Suppressor macrophage (primary cell): ENCODE data around the gene SUSD2.

Experiments used
- DNase-seq, 4 experiments: peaks; one replicate each; pipeline ENCODE4 v3.0.0-alpha.2; 2020 to 2022

Gene SUSD2

DNA sequence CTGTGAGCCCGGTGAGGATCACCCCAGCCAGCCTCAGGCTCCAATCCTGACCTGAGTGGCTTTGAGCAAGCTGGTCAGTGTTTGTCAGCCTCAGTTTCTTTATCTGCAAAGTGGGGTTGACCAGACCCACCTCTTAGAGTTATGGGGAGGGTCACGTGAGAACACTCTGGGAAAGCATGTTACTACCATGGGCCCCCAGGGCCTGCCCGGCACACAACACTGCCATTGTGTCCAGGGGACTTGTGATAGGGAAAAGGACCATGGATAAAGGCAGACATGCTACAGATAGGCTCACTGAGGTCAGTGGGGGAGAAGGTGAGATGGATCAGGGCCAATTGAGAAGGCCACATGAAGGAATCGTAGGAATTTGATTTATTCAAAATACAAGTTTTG, 32.1 kb upstream of the SUSD2 start:
- DNase-seq = no peak

DNA sequence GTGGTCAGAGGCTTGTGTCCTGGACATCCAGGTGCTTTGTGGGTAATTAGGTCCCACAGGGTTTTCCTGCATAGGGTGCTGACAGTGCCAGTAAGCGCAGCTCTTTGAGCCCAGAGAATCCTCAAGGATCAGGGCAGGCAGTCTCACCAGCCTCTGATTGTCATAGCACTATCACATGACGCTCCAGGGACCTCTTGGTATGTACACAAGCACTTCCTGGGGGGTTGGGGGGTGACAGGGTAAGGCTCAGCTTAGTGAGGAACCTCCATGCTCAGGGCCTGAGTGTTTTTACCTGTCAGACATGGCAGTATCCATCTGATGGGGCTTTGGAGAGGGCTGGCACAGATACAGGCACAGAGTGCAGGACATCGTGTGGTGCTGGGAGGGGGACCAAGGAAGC, 27.9 kb upstream of the SUSD2 start:
- DNase-seq = peak in 3 of 4 experiments; percentile 37 to 47 (median 38)

DNA sequence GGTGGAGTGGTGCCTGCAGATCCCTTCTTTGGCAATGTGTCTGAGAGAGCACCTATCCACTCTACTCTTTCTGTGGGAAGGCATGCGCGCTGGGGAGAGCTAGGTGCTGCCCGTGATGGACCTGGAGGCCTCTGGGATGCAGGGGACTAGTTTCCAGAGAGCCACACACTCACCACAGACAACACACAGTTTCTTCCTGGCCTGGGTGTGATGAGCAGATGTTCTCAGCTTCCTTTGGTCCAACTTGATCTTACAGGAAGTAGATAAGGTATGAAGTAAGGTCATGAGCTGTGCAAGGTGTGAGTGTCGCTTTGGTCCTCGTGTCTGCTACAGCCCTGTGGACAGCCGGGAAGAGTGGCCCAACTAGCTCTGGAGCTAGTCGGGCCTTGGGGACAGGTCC, 27.3 kb upstream of the SUSD2 start:
- DNase-seq = no peak

DNA sequence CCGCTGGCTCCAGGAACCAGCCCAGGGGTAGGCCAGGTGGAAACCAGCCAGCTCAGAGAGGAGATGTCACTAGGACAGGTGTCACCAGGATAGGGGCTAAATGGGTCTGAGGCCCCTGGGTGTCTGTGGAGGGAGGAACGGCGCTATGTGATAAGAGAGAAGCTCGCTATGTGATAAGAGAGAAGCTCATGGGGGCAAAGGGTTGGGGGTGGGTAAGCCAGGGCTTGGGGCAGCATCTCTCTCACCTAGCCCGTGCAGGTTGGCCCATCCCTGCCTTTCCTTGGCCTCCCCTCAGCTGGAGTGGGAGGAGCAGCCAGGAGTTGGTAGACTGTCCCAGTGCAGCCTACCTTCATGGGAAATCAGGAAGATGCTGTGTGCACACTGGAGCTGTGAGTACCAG, 26.5 kb upstream of the SUSD2 start:
- no peak for DNase-seq

DNA sequence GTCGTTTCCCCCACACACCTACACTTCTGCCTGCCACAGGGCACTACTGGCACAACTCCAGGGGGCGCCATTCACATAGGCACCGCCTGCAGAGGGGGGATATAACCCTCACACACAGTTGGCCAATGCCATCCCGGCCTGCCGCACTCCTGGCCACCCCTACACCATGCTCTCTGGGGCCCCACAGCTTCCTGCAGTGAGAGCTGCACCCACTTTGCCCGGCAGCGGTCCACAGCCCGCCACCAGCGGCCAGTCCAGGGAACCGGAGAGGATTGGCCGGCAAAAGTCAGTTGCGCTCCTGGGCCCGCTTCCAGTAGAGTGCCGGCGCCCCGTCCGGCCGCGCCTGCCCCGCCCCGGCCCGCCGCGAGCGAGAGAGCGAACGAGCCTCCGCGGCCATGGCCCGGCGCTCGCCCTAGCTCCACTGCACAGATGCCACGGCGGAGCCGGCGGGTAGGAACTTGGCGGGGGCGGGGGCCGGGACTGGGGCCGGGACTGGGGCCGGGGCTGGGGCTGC, 25.6 kb upstream of the SUSD2 start:
- DNase-seq = peak; percentile 54 to 87 (median 76)

DNA sequence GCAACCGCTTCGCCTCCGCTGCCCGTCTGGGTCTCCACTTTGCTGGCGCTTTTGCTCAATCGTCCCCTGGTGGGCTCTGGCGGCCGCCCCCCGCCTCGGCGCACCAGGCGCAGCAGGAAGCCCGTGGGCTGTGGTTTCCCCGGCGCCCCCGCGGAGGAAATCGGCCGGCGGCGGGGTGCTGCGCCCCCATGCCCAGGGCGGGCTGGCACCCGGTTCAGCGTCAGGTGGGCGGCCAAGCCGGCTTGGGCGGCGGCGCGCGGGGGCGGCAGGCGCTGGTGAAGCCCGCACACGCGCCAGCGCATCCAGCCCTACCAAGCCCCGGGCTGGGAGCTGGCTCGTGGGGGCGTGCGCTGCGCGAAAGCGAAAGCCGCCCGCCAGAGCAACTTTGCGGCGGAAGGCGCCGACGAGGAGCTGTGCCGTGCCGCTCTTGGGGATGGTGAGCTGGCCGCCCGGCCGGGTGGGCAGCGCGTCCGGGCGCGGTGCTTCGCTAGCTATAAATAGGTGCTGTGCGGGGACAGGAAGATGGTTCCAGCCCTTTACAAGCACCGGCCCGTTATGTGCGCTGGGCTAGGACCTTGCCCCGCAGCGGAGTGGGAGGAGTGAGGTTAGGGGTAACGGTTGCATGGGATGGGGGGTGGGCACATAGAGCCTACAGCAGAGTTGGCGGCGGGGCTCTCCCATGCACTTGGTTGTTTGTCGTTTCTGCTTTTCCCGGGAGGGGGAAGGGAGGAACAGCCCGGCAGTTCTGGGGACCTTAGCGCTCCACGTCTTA, 25.0 kb upstream of the SUSD2 start:
- DNase-seq = peak; percentile 59 to 83 (median 72)

DNA sequence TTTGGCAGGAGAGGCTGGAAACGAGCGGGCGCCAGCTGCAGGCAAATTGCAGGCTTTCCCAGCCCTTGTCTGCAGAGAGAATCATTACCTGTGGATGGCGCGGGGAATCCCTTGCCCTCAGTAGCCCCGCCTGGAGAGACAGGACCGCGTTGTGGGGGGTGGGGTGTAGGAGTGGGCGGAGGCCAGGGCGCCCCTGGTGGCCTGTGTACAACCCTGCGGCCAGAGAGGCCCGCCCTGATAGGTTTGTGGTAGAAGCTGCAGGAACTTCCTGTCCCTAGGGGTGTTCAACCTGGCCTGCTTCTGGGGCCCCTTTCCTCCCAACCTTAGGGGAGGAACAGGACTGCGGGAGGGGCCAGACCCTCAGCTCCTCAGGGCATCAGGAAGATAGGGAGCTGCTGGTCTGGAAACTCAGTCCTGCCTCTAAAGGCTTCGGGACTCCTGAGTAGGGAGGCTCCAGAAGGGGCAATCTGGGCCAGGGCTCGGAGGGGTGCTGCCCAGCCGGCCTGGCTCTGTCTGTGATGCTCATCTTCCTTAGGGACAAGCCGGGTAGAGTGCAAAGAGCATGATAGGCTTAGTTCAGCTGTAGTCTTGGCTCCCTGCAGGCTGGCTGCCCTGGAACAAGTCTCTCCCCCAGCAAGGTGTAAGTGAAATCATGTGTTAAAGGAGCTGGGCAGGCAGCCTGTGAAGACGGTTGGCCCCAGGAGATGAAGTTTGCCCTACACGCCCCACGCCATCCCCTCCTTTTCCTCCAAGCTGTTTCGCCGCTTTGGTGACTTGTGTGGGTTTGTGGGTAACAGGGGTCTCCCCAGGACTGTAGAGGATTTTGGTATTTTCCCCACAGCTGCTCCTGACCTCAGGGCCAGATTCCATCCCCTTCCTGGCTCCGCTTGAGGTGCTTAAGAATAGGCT, 24.1 kb upstream of the SUSD2 start:
- DNase-seq = peak; percentile 78 to 89 (median 84)

DNA sequence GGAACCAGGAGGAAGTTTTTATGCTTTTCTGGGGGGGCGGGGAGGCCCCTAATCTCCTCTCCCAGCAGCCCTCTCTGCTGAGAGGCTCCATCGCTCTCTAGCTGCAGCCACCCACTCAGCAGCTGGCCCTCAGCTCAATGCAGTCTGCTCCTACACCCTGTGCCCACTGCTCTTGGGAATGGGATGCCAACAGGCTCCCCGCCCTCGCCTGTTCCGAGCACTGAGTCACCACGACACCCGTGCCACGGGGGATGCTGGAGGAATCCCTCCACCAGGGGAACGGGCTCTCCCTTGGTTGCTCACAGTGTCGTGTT, 23.5 kb upstream of the SUSD2 start:
- DNase-seq = peak in 3 of 4 experiments; percentile 31 to 42 (median 42)

DNA sequence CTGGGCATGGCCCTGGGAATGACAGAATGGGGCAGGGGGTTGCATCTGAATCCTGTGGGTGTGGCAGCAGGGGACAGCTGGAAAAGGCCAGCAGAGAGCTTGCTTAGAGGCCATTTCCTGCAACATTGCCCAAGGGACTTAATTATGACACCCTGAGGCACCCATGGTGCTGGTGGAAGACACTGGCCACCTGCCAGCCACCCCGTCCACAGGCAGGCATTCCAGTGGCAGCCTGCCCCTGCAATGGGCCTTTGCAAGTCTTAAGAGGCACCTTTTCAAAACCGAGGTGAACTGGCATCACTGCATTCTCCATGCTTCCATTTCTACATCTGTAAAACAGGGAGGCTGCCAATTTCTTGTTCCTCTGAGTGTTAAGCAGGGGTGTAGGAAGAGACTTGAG, 21.6 kb upstream of the SUSD2 start:
- no peak for DNase-seq

DNA sequence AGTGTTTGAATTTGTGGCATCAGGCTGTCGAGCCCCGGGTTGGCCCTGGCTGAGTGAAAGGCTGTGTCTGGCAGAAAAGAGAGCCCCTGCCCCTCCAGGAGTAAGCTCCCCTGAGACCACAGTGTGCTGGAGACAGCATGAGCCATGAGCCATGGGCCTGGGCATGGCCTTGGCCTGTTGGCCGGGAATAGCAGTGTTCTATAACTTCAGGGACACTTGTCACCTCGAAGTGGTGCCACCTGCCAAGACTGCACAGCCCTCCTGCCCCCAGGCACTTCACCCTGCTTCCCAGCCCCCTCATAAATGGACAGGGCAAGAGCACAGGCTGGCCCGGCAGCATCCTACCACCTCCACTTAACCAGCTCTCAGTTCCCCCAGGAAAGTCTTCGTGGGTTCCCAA, 20.7 kb upstream of the SUSD2 start:
- DNase-seq = no peak

DNA sequence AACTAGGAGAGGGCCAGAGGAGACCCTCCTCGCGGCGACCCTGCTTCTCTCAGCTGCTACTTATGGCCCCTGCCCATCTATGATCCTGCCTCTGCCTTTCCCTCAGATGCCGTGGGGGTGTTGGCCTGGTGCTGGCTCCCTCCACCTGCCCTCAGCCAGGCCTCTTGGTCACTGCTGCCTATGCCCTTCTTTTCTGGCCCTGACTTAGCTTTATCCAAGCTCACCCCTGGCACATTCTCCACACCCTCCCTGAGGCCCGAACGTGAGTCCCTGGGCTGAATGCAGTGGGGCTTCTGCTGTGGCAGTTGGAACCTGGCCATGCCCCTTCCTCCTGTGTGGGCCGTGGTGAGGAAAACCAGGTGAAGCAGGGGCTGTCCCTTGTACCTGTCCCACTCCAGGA, 19.8 kb upstream of the SUSD2 start:
- DNase-seq = no peak

DNA sequence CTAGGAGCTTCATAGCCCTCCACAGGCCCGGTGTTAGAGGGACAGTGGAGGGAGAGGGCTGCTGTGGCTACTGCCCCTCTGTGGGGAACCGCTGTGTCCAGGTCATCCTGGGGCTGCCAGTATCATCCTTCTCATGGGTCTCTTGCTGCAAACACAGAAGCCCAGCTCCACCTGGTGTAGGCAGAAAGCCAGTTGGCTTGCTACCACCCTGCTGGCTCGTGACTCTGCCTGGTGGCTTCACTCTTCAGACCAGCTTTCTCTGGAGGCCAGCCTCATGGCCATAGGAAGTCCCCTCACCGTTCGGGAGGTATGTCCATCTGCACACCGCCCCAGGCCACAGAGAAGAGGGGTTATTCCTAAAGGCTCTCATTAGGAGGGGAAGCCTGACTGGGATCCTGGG, 19.4 kb upstream of the SUSD2 start:
- DNase-seq = no peak

DNA sequence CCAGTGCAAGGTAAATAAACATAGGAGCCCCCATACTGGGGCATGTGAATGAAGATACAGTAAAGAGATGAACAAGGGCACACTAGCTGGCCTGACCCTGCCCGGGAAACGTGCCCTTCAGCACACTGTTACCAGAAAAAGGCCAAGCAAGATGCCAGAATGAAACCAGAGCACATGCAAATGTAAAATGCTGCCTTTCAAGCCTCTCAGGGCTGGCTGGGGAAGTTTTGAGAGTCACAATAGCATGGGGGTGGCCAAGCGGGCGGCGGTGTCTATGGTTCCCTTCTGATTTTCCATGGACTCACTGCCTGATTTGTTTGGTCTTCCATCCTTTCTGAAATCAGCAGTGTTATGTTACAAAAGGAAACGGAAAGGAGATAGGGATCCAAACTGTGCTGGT, 18.9 kb upstream of the SUSD2 start:
- peak in 2 of 4 experiments; percentile 25 to 36 for DNase-seq

DNA sequence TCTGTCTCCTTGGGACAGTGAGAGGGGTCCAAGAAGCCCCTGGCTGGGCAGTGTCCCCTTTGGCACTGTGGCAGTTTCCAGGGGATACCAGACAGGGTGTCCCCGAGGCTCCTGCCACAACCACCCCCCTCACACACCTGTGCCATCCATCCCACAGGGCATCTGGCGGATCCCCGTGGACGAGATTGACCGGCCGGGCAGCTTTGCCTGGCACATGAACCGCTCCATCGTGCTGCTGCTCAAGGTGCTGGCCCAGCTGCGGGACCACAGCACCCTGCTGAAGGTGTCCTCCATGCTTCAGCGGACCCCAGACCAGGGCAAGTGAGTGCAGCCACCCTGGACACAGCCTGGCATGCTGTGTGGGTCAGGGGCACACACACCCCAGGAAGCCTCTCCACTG, 17.0 kb upstream of the SUSD2 start:
- no peak for DNase-seq

DNA sequence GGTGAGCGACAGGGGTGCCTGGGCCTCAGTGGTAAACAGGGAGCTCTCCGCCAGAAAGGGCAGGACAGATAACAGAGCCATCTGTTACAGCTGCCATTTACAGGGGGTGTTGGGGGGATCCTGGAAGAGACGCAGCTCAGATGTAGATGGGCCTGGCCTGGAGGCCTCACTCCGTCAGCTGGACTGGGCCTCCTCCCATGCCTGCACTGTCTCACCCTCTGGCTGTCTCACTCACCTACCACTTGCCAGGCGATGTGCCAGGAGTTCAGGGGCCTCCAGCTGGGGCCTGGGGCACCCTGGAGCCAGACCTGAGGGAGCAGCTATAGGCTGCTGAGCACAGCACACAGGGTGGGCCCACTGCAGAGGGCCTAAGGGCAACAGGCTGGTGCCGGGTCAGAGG, 16.3 kb upstream of the SUSD2 start:
- no peak for DNase-seq

DNA sequence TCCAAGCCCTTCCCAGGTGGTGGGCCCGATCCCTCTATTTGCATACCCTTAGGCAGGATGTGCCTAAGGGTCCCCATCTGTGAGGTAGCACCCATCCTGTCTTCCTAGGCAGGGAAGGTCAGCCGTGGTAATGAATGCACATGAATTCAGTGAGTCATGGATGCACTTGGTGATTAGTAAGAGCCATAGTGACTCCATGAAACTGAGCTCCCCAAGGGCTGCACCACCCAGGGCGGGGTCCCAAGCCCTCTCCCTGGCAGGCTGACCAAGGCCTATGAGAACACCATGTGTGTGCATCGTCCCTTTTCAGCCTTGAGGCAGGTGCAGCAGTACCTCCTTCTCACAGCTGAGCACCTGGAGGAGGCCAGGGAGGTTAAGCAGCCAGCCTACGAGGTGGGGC, 15.6 kb upstream of the SUSD2 start:
- DNase-seq = no peak

DNA sequence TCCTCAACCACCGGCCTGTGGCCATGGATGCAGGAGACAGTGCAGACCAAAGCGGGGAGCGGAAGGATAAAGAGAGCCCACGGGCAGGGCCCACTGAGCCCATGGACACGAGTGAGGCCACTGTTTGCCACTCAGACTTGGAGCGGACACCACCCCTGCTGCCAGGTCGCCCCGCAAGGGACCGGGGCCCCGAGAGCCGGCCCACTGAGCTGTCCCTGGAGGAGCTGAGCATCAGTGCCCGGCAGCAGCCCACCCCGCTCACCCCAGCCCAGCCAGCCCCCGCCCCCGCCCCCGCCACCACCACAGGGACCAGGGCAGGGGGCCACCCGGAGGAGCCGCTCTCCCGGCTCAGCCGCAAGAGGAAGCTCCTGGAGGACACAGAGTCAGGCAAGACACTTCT, 14.5 kb upstream of the SUSD2 start:
- DNase-seq = no peak

DNA sequence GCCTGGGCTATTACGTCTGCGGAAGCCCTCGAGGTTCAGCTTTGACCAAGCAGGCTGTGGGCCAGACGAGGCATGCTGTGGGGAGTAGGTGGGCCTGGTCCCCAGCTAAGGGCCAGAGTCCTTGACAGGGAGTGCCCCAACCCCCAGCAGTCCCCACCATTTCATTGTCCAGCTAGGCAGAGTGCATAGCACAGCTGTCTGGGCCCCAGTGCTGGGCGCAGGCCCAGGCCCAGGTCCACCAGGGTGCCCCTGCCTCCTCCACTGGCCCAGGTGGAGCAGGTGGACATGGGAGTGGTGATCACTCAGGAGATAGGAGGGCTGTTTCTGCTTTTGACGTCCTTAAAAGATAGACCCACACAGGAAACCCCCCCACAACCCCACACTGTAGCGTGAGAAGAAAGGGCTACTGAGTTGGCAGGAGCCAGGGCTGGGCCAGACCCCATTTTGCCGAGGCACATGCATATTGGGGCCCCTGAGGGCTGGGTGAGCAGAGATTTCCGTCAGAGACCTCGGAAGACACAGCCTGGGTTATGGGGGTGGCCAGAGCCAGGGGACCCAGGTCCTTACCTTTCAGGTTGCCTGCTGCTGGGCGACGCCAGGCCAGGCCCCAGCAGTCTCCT, 11.7 kb upstream of the SUSD2 start:
- no peak for DNase-seq

DNA sequence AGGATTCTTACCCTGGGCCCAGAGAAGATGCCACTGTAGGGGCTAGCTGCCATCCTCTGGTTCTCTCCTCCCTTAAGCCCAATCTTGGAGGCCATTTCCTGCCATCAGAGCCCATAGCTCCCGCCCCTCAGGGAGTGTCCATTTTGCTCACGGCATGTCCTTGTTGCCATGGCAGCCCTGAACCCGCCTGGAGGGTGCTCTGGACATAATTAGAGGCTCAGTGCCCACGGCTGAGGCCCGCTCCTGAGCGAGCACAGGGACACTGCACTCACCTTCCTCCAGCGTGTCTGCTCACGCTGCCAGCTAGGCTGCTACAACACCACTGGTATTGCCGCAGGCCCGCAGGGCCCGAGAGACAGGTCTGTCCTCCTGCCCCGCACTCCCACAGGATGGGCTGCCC, 11.1 kb upstream of the SUSD2 start:
- DNase-seq = no peak

DNA sequence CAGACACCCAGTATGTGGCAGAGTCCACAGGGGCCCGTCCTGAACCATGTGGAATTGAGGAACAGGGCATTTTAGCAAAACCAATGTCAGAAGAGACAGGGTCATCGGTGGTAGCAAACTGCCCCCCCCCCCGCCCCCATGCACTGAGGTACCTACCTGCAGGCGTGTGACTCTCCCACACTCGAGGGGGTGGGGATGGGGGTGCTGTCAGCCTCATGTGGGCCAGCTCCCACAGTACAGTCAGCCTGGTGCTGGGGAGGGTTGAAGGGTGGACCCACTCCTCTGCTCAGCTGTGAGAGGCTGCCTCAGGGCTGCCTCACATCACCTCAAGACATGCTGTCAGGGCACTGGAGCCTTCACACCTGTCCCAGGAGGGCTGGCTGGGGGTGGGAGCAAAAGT, 10.7 kb upstream of the SUSD2 start:
- DNase-seq = no peak

DNA sequence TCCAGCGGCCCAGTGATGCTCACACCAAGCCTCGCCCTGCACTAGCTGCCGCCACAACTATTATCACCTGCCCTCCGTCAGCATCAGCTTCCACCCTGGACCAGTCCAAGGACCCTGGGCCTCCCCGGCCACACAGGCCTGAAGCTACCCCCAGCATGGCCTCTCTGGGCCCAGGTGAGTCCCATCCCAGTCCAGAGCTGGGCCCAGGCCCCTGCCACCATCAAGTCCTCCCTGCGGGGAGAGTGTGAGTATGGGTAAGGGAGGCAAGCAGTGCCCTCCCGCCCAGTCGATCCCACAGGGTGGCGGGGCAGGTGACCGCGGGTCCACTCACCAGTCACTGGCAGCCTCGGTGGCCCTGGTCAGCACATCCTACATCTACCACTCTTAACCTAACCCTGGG, 9.5 kb upstream of the SUSD2 start:
- no peak for DNase-seq

DNA sequence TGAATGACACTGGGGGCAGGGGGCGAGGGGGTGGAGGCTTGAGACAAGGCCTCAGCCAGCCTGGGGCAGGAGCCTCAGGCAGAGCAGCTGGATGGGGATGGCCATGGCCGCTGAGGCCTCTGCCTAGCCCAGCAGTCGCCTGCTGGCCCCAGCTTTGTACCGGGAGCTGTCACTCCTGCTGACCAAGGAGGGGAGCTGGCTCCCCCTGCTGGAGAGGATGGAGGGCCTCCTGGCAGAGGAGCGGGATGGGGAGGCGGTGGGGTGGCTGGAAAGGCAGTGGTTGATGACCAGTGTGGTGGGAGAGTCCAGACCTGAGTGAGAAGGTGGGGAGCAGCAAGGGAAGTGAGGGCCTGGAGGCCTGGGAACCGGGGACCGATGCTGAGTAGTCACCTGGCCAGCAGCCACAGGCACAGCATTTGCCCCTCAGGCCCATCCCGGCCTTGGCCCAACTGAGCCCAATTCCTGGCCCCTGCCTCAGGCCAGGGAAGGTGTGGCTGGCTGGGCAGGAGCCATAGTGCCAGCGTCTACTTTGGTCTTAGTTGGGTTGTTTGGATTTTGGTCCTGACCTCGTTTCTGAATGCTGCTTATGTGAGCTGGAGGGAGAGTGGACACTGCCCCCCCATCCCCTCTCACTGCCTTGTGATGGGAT, 6.0 kb upstream of the SUSD2 start:
- peak; percentile 84 to 93 (median 87) for DNase-seq

DNA sequence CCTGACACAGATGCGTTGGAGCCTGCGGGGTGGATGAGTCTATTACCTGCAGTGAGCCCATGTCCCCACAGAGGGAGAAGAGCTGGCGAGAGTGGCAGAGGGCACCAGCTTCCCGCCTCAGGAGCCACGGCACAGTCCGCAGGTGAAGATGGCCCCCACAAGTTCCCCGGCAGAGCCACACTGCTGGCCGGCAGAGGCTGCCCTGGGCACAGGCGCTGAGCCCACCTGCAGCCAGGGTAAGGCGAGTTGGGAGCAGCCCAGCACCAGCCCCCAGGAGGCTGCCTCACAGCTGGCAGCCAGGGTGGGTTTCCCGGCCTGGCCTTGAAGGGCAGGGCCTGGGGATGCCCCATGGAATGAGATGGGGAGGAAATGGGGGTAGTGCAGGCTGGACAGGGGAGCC, 5.2 kb upstream of the SUSD2 start:
- DNase-seq = no peak
